HG03175 (cell line): ENCODE data around the gene MUC20.
"Not testable (repeated sequence)": the region's sequence is repeated elsewhere in the genome, so short reads cannot be mapped to it uniquely, and the experiment has no call there.

Experiments used
- ATAC-seq: cut with Tn5 transposase; IDR thresholded peaks from one replicate; pipeline ENCODE4 v1.9.1; 2021; ENCODE audit warnings: mild to moderate bottlenecking, moderate library complexity; ENCODE audit not compliant: unreplicated experiment

MUC20 gene

GRCh38 chr3:195720831-195721506 lies at the start of gene MUC20:
TSS of gene MUC20 (plus strand) at chr3:195720978. CDS start at chr3:195721008, 30 bp downstream.
- ATAC-seq = not testable (repeated sequence)

- ATAC-seq = not testable (repeated sequence)
Measured at GRCh38 chr3:195671283-195671682, 49.5 kb upstream of the MUC20 start.

- not testable (repeated sequence) for ATAC-seq
Measured at GRCh38 chr3:195673711-195674110, 47.1 kb upstream of the MUC20 start.

- not testable (repeated sequence) for ATAC-seq
Measured at GRCh38 chr3:195678391-195679015, 42.3 kb upstream of the MUC20 start.

GRCh38 chr3:195680690-195681089 lies 40.1 kb upstream of the MUC20 start:
- not testable (repeated sequence) for ATAC-seq

- not testable (repeated sequence) for ATAC-seq
Measured at GRCh38 chr3:195681458-195682103, 39.2 kb upstream of the MUC20 start.

- ATAC-seq = not testable (repeated sequence)
Measured at GRCh38 chr3:195682104-195682742, 38.6 kb upstream of the MUC20 start.

- peak; percentile 6 for ATAC-seq
Measured at GRCh38 chr3:195683722-195684526, 36.9 kb upstream of the MUC20 start.

- peak; percentile 52 for ATAC-seq
Measured at GRCh38 chr3:195684527-195685257, 36.1 kb upstream of the MUC20 start.

GRCh38 chr3:195686537-195687208 lies 34.1 kb upstream of the MUC20 start:
- not testable (repeated sequence) for ATAC-seq

- not testable (repeated sequence) for ATAC-seq
Measured at GRCh38 chr3:195687209-195687760, 33.5 kb upstream of the MUC20 start.

- ATAC-seq = not testable (repeated sequence)
Measured at GRCh38 chr3:195688471-195689183, 32.2 kb upstream of the MUC20 start.

- ATAC-seq = not testable (repeated sequence)
Measured at GRCh38 chr3:195689184-195690070, 31.4 kb upstream of the MUC20 start.

GRCh38 chr3:195690951-195691350 lies 29.8 kb upstream of the MUC20 start:
- no peak for ATAC-seq

- not testable (repeated sequence) for ATAC-seq
Measured at GRCh38 chr3:195691596-195692353, 29.0 kb upstream of the MUC20 start.

- no peak for ATAC-seq
Measured at GRCh38 chr3:195692354-195692685, 28.5 kb upstream of the MUC20 start.
